HepG2 (cell line): ENCODE data around the gene GUCA1A. TPM values are rescaled to one million over a fixed set of nuclear protein-coding genes. Genes with fewer than 3 reads are reported as not detected.

ENCODE experiments used
- ATAC-seq: fragments of 200-7000 bp; cut with Tn5 transposase; 3 replicates; pipeline ENCODE4 v1.9.1; 2020; ENCODE audit warnings: mild to moderate bottlenecking, moderate library complexity
- BruUV-seq: library from RNA; stranded (reverse); fragments of 400-500 nt; replicated peaks from 2 replicates; lab custom pipeline; 2021; lab: Mats Ljungman, UMichigan
- CTCF ChIA-PET: fragments of 300-600 bp; formaldehyde crosslinking; extraction: SDS; loops from one replicate; lab custom pipeline; 2021; ENCODE audit warnings: low total read pairs, inconsistent platforms, low intra/inter-chr PET ratio; lab: Yijun Ruan, JAX
- POLR2A ChIA-PET: fragments of 350-600 bp; sonication (Branson Sonifier 250); formaldehyde crosslinking; loops from one replicate; lab custom pipeline; 2020; ENCODE audit warnings: antibody characterized with exemption, inconsistent platforms; lab: Yijun Ruan, JAX
- DNase-seq: peaks from one replicate; pipeline ENCODE4 v3.0.0-alpha.2; 2015; ENCODE audit warnings: low spot score
- FAIRE-seq: peaks from 3 replicates; lab custom pipeline; 2011; peaks lifted over from hg19 to GRCh38; lab: Jason Lieb, UNC
- H2AFZ ChIP-seq: one replicate; pipeline ENCODE4 v1.6.1; 2011; ENCODE audit warnings: low read length, inconsistent platforms
- H3K27ac ChIP-seq: fragments of 300-600 bp; 3 replicates; pipeline ENCODE4 v1.8.0; 2011; ENCODE audit warnings: mixed run types, mild to moderate bottlenecking, mixed read lengths, low read length, inconsistent platforms; ENCODE audit not compliant: insufficient read depth; ENCODE audit errors: extremely low read length
- H3K27me3 ChIP-seq, 2 experiments: fragments of 200-600 bp in 1 of 2; 2 replicates in 1 of 2; 3 replicates in 1 of 2; pipeline versions ENCODE4 v1.6.0 to v1.8.0; 2011; ENCODE audit warnings: low read length in 2 of 2, mild to moderate bottlenecking in 2 of 2, moderate library complexity in 2 of 2, inconsistent platforms in 1 of 2; ENCODE audit not compliant: insufficient read depth in 2 of 2, control insufficient read depth in 1 of 2
- H3K36me3 ChIP-seq, 2 experiments: fragments of 200-600 bp in 1 of 2; replicated peaks in 1 of 2; 2 replicates in 1 of 2; 3 replicates in 1 of 2; pipeline versions ENCODE4 v1.5.1 to v1.8.0; 2011; ENCODE audit warnings: low read length in 2 of 2, inconsistent platforms in 1 of 2; ENCODE audit not compliant: insufficient read depth in 2 of 2, control insufficient read depth in 1 of 2
- H3K4me1 ChIP-seq: 2 replicates; pipeline ENCODE4 v1.5.1; 2012; ENCODE audit warnings: low read length, inconsistent platforms; ENCODE audit not compliant: insufficient read depth
- H3K4me2 ChIP-seq: 2 replicates; pipeline ENCODE4 v1.6.0; 2011; ENCODE audit warnings: low read depth, low read length, inconsistent platforms
- H3K4me3 ChIP-seq, 3 experiments: fragments of 200-600 bp in 1 of 3; sonication (generic), shearing (Covaris generic) in 1 of 3; replicated peaks in 1 of 3; 2 replicates each; pipeline ENCODE4 v1.5.1; 2011 to 2016; ENCODE audit warnings: low read length in 3 of 3, inconsistent platforms in 2 of 3, low read depth in 2 of 3, mild to moderate bottlenecking in 2 of 3, control low read depth in 1 of 3, mixed read lengths in 1 of 3; ENCODE audit not compliant: insufficient read depth in 1 of 3
- H3K79me2 ChIP-seq: one replicate; pipeline ENCODE4 v1.6.1; 2011; ENCODE audit warnings: low read length, inconsistent platforms; ENCODE audit not compliant: insufficient read depth
- H3K9ac ChIP-seq: 2 replicates; pipeline ENCODE4 v1.6.0; 2011; ENCODE audit warnings: mild to moderate bottlenecking, low read depth, low read length, inconsistent platforms; ENCODE audit not compliant: insufficient read depth
- H3K9me3 ChIP-seq: 2 replicates; pipeline ENCODE4 v1.5.1; 2012; ENCODE audit warnings: mild to moderate bottlenecking, low read length
- H4K20me1 ChIP-seq: 2 replicates; pipeline ENCODE4 v1.6.0; 2011; ENCODE audit warnings: inconsistent platforms, mild to moderate bottlenecking, low read length, moderate library complexity; ENCODE audit not compliant: insufficient read depth
- CCDC6 ChIP-seq: sonication (generic); formaldehyde crosslinking; IDR thresholded peaks from 2 replicates; pipeline ENCODE4 v1.8.1; 2022; ENCODE audit warnings: mild to moderate bottlenecking, missing genetic modification reagents, moderate library complexity
- CREB1 ChIP-seq, 2 experiments: fragments of 450-650 bp in 1 of 2; IDR thresholded peaks; 2 replicates each; pipeline ENCODE4 v1.6.1; 2016 to 2017; ENCODE audit warnings: control low read depth in 1 of 2, mild to moderate bottlenecking in 1 of 2, missing compliant biosample characterization in 1 of 2, missing genetic modification characterization in 1 of 2
- FOSL2 ChIP-seq: sonication (generic); formaldehyde crosslinking; IDR thresholded peaks from 2 replicates; pipeline ENCODE4 v1.4.0; 2020; ENCODE audit warnings: missing genetic modification reagents
- GATAD2A ChIP-seq: IDR thresholded peaks from 2 replicates; pipeline ENCODE4 v1.6.1; 2016
- MLLT10 ChIP-seq: sonication (generic); formaldehyde crosslinking; IDR thresholded peaks from 2 replicates; pipeline ENCODE4 v1.4.0; 2020; ENCODE audit warnings: missing genetic modification reagents
- ZNF550 ChIP-seq: sonication (generic); formaldehyde crosslinking; IDR thresholded peaks from 2 replicates; pipeline ENCODE4 v1.4.0; 2020; ENCODE audit warnings: mild to moderate bottlenecking, missing genetic modification reagents, borderline replicate concordance
- ZNF670 ChIP-seq: sonication (generic); formaldehyde crosslinking; IDR thresholded peaks from 2 replicates; pipeline ENCODE4 v1.8.0; 2022; ENCODE audit warnings: mild to moderate bottlenecking, missing genetic modification reagents, borderline replicate concordance
- WGBS: methylation state at CpG from one replicate; pipeline ENCODE4 v1.1.6; 2017; ENCODE audit warnings: low lambda C conversion rate; 5-methylcytosine and 5-hydroxymethylcytosine counted together
- in situ Hi-C: cut with HindIII; loops from 2 replicates; pipeline ENCODE4 v1.10.0; 2017; ENCODE audit warnings: low pct_unique_long_range_greater_than_20kb; ENCODE audit not compliant: extremely low pct_ligation_motif_present
- intact Hi-C: fragments of 100-400 bp; cut with micrococcal nuclease; formaldehyde crosslinking; loops from one replicate; pipeline ENCODE4 v1.10.0; 2022; ENCODE audit not compliant: unreplicated experiment
- polyA plus RNA-seq, 8 experiments: library from polyadenylated mRNA; depleted of rRNA in 3 of 8; stranded (reverse) in 7 of 8; unstranded in 1 of 8; fragments of >200 nt; fragmentation: Illumina TruSeq in 4 of 8; extraction: Trizol in 4 of 8; gene quantifications; 2 replicates each; pipeline versions ENCODE4 v1.2.1 to v1.2.3, GENCODE V29; 2011 to 2016; ENCODE audit warnings: low read depth in 4 of 8, missing spikeins in 1 of 8, mixed read lengths in 1 of 8; ENCODE audit not compliant: insufficient read depth in 1 of 8
- total RNA-seq, 5 experiments: library from RNA; depleted of rRNA; stranded (reverse); fragments of >200 nt; fragmentation: Illumina TruSeq; extraction: Trizol; gene quantifications; 2 replicates each; pipeline ENCODE4 v1.2.3, GENCODE V29; 2016; ENCODE audit warnings: low read depth in 1 of 5
- TF ChIP-seq, protein P1 (sequence below), 2 experiments: fragments of 450-650 bp in 1 of 2; sonication (generic) in 1 of 2; formaldehyde crosslinking; IDR thresholded peaks; 2 replicates each; pipeline versions ENCODE4 v1.5.0 to v1.8.0; 2020 to 2022; ENCODE audit warnings: mild to moderate bottlenecking in 1 of 2, missing genetic modification reagents in 1 of 2
- TF ChIP-seq, protein P2 (sequence below): sonication (generic); formaldehyde crosslinking; IDR thresholded peaks from 2 replicates; pipeline ENCODE4 v1.5.0; 2020; ENCODE audit warnings: mild to moderate bottlenecking, missing genetic modification reagents

Gene GUCA1A
- total and polyA plus RNA-seq, 2 of the 13 experiments (the other 11 are each of a cell fraction or from before 2014, with no cell fraction given), result not detected

DNA sequence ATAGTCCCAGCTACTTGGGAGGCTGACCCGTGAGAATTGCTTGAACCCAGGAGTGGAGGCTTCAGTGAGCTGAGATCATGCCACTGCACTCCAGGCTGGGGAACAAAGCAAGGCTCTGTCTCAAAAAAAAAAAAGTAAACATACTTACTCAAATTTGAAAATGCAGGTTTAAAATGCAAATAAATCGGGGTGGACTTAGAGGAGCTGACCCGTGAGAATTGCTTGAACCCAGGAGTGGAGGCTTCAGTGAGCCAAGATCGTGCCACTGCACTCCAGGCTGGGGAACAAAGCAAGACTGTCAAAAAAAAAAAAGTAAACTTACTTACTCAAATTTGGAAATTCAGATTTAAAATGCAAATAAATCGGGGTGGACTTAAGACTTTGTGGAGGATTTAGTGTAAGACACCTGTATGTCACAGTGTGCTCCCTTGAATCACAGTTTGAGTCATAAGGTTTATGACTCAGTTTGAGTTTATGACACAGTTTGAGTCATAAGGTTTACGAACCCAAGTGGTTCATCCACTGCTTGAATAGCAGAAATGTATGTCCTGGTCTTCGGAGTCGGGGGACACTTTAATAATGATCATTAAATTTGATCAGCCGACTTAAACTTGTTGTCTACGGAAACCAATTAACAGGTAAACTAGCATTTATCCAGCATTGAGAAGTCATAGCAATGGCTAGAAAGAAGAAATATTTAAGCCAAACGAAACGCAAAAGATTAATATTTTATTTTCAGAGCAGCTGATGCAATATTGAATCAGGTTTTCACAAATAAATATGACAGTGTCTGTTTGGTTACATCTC lies 51.3 kb downstream of the GUCA1A start:
- peak overlapping the region; percentile 37 for H3K4me2 ChIP-seq
- DNase-seq (peak; percentile 48), ATAC-seq (no peak), FAIRE-seq (peak; percentile 75)
- ChIA-PET CTCF (no interaction called here), POLR2A (interaction anchor here (0.8 kb wide), 1 partner anchor 24 kb away, joined by 3 read pairs; no protein-coding TSS in a partner anchor)
- H4K20me1 ChIP-seq, result no peaks in the 10 kb centered on the region
- intact Hi-C loops (no loop called here), in situ Hi-C loops (loop anchor here (5.0 to 25.0 kb wide), 2 partner anchors 57 to 437 kb away; partner anchors contain the start of genes FRS3, PRICKLE4 and TOMM6)
- H3K4me1 ChIP-seq, result peaks cover 70% of the 10 kb centered on the region
- no peaks in the 10 kb centered on the region for H3K27me3 ChIP-seq
- H3K9me3 ChIP-seq, result no peaks in the 10 kb centered on the region
- TF ChIP-seq GATAD2A (CRISPR knock-in tag) (0 out of 2 replicates have a peak, but pooled peaks have one; percentile 6), ZNF550 (CRISPR knock-in tag) (no peak), MLLT10 (no peak), CCDC6 (CRISPR knock-in tag) (no peak), CREB1 (IDR thresholded peaks at IDR 0.05) (peak; percentile 65; the same call in 1 of the 2 replicates), CREB1 (CRISPR knock-in tag; IDR thresholded peaks at IDR 0.05) (peak; percentile 20; the same call in 1 of the 2 replicates), ZNF670 (no peak), FOSL2 (CRISPR knock-in tag) (peak; percentile 84)
- TF ChIP-seq, protein P1, sequence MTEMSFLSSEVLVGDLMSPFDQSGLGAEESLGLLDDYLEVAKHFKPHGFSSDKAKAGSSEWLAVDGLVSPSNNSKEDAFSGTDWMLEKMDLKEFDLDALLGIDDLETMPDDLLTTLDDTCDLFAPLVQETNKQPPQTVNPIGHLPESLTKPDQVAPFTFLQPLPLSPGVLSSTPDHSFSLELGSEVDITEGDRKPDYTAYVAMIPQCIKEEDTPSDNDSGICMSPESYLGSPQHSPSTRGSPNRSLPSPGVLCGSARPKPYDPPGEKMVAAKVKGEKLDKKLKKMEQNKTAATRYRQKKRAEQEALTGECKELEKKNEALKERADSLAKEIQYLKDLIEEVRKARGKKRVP (CRISPR knock-in tag; IDR thresholded peaks at IDR 0.05), result peak in 1 of 2 experiments; percentile 96; a peak in 2 of 4 replicates
- TF ChIP-seq, protein P2, sequence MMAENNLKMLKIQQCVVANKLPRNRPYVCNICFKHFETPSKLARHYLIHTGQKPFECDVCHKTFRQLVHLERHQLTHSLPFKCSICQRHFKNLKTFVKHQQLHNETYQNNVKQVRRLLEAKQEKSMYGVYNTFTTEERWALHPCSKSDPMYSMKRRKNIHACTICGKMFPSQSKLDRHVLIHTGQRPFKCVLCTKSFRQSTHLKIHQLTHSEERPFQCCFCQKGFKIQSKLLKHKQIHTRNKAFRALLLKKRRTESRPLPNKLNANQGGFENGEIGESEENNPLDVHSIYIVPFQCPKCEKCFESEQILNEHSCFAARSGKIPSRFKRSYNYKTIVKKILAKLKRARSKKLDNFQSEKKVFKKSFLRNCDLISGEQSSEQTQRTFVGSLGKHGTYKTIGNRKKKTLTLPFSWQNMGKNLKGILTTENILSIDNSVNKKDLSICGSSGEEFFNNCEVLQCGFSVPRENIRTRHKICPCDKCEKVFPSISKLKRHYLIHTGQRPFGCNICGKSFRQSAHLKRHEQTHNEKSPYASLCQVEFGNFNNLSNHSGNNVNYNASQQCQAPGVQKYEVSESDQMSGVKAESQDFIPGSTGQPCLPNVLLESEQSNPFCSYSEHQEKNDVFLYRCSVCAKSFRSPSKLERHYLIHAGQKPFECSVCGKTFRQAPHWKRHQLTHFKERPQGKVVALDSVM, result 0 out of 2 replicates have a peak, but pooled peaks have one; percentile 19
- no peak overlapping the region for H3K9ac ChIP-seq
- H3K36me3 ChIP-seq, result no peaks in the 10 kb centered on the region
- no peaks in the 10 kb centered on the region for H3K79me2 ChIP-seq
- H3K27ac ChIP-seq, result no peak overlapping the region
- H3K4me3 ChIP-seq, result no peak overlapping the region
- no TSS peak for BruUV-seq
- H2AFZ ChIP-seq, result no peak overlapping the region
- WGBS, result 21% methylated on average over 12 of the region's 12 CpGs
